ELR (cell line): ENCODE measurements around the gene ACACA.
"Not testable (repeated sequence)": the region's sequence is repeated elsewhere in the genome, so short reads cannot be mapped to it uniquely, and the experiment has no call there.

ENCODE experiments used
- DNase-seq: peaks from one replicate; pipeline ENCODE4 v3.0.0-alpha.2; 2015; ENCODE audit warnings: low read depth

ACACA gene

DNA sequence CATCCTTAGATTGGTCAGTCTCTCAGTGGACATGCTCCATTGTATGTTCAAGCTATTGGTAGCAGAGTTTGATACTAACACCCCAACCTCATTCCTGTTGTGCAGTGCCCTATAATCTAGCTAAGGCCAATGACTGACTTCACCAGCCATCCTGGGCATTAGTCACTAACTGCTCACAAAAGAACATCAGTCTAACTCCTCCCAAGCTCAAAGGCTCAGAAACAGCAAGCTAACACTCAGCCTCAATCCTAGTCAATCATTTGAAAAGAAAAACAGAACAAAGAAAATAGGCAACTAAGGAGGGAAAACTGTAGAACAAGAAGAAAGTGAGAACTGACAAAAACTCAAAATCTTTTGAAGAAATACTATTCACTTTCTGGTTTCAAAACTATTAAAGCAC is 229.9 kb downstream of the ACACA start:
- peak; percentile 68 for DNase-seq

DNA sequence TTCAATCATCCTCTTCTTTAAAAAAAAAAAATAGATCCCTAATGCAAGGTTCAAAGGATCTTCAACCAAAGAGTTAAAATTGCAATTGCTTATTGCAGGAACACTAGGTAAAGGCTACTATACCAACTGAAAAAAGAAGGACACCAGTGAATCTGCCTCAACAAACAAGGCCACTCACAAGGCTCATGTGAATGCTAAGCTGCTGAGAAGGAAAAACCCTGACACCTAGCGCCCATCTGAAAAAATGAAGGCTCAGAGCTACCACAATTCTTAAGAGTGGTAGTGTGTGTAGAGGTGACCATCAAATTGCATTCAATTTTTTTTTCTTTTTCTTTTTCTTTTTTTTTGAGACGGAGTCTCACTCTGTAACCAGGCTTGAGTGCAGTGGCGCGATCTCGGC is 232.4 kb downstream of the ACACA start:
- peak; percentile 38 for DNase-seq

DNA sequence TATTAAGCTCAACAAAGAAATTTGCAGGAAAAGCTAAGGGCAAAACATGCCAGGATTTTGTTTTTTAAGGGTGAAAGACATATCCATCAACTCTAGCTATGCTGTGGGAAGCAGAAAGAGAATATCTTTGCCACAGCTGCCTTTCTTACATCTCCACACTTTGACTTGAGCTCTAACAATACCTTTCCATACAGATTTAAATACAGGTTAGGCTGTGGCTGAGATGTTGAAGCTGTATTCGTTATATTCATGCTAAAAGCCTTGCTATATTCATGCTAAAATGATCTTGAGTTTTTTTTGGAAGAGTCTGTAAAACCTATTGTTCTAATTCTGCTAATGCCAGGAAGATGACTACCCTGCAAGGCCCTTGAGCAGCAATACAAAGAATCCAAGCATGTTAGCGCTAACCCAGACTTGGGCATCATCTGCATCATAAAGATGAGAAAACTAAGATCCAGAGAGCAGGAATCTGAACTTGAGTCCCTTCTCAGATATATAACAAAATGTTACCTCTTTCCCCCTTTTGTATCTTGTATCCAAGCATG is 235.7 kb downstream of the ACACA start:
- no peak for DNase-seq

DNA sequence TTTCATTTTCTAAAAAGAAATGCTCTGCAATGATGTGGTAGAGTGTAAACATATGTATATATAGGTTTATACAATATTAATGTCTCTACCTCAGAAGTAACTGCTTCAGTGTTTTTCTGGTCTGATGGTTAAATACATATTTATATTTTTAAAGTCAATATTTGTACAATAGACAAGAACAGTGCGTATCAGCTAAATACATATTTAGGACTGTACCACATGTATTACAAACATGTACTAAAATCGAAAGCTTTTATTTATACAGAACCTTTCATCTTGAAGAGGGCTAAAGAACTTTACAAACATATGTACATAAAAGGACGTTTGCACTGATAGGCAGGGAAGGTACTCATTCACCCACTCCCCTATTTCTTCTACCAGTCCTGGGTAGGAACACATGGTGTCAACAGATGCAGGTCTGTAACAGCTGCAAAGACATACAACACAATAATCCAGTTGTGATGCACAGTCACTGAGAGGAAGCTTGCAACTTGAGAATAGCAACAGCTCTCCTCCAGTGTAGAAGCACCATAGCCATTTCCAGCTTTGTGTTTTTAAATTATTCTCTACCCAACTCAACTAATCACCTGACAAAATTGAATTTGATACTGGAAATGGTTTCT is 237.8 kb downstream of the ACACA start:
- no peak for DNase-seq

DNA sequence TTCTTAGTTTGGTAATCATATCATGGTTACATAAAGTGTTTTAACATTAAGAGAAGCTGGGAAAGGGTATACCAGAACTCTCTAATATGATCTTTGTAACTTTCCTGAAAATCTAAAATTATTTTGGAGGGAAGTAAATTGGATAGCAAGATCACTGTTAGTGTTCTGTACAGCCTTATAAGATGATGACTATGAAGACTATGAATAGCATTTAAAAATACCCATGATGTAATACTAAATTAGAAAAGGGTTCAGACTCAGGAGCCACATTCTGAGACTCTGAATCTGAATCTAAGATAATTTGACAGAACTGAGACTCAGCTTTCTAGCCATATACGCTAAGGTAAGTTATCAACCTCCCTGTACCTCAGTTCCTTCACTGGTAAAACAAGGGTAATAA is 238.9 kb downstream of the ACACA start:
- no peak for DNase-seq

DNA sequence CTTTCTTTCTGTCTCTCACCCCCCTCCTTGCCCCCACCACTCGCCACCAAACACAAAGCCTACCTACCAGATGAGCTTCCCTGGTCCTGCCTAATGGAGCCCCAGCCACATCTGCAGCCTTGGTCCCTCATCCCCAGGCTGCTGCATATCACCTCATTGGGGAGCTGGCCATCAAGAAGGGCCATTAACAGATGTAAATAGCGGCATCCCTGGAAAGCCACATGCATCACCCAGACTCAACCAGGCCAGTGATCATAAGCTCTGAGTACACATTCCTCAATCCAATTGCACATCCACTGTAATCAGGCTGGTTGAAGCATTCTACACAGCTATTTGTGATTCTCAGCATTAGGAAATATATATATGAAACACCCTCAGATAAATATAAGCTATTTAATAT is 242.6 kb downstream of the ACACA start:
- no peak for DNase-seq

DNA sequence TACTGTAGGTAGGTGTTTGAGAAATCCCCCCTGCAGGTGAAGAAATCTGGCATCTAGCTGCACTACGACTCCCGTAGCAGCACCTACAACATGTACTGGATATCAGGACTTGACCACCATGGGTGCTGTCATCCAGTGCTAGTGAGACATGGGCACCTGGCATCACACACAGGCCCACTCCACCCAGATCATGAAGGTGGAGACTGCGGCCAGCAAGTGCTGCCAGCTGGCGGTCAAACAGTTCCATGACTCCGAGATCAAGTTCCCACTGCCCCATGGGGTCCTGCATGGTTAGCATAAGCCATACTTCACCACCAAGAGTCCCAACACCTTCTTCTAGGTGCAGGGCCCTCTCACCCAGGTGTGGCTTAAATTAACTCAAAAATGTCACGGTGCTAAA is 243.8 kb downstream of the ACACA start:
- no peak for DNase-seq

DNA sequence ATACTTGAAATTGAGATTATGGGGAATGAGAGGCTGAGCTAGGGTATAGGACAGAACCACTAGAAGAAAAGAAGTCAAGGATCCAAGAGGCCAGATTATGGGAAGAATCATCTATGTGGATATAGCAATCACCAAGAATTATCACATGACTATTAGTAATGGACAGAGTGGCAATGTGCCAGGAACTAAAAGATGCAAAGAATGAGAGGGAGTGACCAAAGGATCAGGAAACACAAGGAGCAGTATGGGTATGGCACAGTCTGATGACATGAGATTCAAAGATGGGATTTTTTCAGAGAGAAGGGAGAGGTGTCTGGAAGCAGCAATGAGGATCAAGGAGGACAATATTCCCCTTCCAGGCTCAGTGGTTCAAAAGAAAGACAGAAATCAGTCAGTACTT is 245.7 kb downstream of the ACACA start:
- peak; percentile 52 for DNase-seq

DNA sequence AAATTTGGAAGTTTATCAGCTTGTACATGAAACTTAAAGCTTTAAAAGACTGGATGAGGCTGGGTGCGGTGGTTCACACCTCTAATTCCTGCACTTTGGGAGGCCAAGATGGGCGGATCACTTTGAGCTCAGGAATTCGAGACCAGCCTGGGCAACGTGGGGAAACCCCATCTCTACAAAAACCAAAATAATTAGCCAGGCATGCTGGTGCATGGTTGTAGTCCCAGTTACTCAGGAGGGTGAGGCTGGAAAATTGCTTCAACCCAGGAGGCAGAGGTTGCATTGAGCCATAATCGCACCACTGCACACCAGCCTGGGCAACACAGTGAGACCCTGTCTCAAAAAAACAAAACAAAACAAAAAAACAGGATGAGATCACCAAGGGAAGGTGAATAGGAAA is 248.3 kb downstream of the ACACA start:
- DNase-seq: no peak

DNA sequence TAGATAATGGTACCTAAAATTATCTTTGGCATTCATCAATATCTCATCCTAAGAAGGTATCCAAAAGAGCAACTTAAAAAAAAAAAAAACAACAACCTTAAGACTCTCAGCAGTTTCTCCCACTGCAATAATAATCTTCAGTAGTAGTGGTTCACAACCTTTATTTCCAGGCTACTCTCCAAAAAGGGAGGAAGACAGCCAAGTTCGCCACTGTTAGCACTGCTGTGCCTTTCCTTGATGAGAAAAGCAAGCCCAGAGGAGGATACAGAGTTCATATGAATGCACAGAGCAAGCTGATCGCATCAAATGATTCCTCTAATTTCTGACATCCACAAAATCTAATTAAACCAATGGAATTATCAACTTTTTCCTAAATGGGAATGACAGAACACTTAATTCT is 258.5 kb downstream of the ACACA start:
- no peak for DNase-seq

DNA sequence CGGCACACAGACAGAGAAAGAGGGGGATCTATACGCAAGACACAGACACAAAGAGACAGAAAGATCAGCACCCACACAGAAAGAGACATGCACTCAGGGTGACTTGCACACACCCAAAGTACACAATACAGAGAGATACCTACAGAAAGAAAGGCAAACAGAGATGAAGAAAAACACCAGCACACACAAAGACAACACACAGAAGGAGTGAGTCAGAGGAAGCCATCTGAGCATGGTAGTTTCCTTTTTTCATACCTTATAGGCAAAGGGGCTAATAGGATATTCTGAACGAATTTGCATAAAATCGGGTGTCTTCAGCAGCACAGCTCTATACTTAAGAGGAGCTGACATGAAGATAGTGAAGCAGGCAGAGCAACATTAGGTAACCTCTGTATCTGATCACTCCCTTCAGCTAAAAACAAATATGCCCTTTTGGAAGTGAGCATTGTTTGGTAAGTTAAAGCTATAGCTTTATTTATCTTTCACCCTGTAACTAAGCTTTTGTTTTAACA is 259.3 kb downstream of the ACACA start:
- DNase-seq: peak; percentile 43

DNA sequence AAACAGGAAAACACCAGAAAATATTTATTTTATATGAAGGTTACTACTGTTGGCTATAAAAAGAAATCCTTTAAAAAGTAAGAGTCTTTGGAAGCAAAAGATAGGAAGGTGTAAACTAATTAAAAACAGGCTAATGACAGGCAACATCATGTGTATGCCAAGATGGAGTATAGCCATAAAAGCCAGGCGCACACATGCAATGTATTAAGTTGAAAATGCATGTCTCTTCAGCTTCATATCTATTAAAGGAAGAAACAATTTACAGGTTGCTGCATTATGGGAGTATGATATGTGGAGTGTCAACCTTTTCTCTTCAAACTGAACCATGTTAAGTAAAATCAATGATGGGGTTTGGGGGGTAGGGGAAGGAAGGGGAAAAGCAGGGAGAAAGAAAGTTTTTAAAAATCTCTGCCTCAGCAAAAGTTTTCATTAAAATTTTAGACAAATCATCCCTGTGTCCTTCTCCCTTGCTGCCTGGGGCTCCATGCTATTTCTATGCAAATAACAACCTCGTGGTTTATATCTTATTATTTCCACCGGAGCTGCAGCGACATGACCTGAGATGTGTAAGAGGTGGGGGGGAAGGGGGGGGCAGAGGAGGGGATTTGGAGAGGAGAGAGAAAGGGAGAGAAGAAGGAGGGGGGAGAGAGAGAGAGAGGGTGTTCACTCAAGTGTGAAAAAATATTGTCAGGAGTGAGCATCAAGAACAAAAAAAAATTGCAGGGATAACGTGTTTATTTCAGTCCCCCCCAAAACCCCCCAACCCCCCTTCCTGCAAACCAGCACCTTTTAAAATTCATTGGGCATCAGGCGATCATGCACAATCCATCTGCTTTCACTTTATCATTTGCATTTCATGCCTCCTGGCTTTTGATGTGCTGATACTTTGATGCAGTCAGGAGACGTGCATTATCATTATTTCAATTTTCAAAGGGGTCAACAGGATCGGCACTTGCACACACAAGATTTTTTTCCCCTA is 260.3 kb downstream of the ACACA start:
- DNase-seq: no peak

DNA sequence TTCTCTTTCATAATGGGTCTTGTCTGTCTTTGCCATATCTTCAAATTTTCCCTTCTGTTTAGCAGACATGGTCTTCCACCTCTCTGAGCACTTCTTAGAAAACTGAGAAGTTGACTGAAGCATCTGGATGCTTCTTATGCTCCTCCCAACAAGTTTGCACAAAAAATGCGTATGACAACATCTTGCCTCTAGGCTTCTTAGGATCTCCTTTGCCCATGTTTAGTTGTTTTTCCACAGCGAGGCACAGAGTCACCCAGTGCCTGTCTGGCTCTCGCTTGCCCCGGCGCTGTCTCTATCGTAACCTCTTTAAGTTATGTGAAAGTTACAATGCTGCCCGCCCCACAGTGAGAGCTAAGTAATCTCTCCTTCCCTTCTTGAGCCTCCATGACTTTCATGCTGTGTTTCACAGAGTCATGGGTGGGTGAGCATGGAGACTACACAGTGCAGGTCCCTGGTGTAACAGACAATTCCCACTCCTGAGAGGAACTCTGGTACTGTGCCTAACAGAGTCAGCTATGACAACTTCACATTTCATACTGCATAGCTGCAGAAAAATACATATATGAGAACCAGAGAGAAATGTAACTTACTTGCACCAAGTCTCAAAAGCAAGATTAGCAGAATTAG is 262.4 kb downstream of the ACACA start:
- no peak for DNase-seq

DNA sequence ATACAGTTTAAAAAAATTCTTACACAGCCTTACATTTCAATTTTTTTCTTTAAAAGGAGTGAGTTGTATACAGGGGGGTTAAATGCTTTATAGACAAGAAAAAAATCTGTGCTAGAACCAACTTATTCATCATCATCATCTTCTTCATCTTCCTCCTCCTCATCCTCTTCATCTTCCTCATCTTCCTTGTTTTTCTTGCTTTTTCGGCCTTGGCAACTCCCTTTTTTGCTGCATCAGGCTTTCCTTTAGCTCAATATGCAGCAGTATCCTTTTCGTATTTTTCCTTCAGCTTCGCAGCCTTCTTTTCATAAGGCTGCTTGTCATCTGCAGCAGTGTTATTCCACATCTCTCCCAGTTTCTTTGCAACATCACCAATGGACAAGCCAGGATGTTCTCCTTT is 263.1 kb downstream of the ACACA start:
- DNase-seq: not testable (repeated sequence)

DNA sequence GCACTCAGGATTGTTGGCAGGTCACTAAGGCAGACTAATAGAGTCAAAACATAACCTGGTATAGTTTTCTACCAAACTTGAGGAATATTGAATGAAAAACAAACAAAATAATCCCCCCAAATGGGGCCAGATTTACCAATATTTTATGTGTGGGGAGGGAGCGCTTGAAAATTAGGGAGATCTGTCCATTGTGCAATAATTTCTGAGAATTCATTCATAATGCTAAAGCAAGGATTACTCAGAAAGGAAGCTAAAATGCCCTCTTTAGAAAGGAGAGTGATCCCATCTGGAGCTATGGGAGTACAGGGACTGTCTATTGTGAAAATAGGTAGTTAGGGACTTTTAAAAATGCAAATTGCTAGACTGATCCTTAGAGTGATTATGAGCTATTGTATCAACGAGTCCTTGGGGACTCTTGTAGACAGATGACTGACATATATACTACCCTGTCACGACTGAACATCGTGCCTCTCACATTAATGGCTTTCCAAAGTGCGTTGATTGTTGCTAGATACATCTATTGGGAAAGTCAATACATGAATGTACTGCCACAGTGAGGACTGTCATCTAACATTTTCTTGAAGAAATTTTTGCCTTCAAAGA is 264.2 kb downstream of the ACACA start:
- no peak for DNase-seq

DNA sequence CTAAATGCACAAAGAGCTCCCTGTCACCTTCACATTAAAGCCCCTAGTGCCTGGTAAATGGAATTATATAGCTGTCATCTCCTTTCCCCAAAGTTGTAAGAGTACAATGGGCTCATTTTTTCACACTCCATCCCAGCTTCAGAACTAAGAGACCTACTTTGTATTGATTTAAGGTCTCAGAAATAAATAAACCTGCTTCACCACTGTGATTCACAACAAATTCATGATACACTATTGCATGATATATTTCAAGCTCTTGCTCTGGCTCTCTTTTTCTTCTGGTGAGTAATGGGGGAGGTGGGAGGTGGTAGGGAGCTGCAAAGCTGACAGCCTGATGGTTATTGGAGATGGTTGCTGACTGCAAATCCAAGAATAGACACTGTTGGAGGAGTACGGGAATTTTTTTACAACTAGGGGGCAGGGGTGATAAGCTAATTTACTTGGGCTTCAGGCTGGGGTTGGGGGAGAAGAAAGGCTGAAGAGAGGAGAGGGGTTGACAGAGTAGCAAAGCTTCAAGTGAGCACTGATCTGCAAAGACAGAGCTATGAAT is 268.0 kb downstream of the ACACA start:
- DNase-seq: no peak

DNA sequence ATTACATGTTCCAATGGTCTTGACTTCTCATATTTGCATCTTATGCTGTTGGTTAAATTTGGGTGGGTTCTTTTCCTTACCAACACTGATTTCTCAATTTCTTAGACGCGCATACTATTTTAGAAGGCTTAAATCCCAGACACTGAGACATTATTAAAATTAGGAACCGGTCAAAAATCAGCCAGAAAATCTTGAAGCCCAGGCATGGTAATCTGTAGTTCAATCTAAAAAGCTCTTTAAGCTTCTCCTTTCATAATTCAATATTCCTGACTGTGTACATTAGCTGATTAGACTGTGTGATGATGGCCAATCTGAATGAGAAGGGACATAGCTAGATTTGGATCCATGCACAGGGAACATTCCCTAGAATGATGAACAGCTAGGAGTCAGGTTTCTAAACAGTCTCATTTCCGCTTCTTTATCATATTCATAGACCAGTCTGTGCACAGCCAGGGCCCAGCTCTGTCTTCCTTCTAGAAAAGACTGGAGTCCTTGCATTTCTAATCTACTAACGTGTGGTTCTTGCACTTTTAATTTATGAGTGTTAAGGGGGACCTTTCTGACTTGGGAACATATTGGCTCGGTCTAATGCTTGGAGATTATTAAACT is 268.6 kb downstream of the ACACA start:
- DNase-seq: no peak

DNA sequence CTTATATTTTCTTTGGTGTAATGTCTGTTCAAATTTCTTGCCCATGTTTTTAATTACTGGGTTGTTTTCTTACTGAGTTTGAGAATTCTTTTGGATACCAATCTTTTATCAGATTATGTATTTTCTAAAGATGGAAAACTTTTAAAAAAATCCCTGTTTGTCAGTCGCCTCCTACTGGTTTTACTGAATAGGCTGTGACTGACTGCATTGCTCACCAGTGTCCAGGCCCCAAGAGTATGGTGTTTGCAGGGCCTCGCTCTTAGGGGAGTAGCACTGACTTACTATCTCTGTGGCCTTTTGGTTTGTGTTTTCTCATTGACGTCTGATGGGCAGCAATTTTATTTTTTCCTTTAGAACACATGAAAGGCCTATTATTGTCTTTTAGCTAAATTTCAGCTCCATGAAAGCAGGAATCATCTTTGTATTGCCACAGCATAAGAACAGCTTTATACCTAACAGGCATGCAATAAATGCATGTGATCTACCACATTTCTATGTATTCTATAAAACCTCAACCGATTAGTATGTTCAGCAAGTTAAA is 269.5 kb downstream of the ACACA start:
- peak; percentile 8 for DNase-seq

DNA sequence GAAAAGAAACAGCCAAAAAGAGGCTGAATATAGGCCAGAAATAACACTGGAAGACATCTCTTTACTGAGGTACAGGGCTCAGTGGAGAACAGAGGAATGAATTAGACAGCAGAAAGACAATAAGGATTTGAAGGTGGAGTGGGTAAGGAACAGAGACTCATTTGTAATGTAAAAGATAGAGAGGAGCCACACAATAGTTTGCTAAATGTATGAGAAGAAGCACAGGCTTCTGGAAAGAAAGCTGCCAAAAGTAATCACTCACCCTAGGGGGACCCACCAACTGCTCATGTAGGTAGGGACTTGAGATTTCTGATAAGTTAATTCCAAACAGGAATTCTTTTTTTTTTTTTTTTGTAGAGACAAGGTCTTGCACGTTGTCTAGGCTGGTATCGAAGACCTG is 271.1 kb downstream of the ACACA start:
- DNase-seq: no peak

DNA sequence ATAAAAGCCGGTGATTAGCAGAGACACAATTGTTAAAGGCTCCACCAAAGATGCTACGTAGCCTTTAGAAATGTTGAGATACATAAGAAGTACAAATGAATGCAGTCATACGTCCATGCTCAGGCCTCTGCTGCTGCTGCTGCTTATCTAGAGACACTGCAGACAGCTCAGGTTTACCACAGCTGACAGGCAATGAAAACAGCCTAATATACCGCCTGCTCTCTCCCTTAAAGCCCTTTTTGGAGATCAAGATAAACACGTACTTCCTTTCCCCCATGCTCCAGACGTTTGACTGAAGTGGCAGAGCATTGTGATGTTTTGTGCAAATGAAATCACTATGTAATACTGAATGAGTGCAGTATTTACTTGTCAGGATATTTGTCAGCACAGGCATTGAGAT is 272.6 kb downstream of the ACACA start:
- DNase-seq: no peak

DNA sequence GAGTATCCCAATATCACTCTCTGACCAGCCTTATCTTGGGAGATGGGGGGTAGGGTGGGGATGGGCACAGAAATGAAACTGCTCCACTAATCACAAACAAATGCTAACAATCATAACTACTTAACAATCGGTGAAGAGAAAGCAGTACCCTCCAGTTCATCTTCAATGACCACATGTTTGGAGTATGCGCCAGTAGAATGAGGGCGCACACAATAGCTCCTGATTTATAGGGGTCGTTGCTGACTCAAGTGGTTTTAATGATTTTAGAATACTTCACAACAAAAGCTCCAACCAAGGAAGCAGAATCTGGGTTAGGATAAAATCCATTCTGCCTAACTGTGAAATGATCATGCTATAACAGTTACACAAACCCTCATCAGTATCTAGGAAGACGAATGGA is 273.5 kb downstream of the ACACA start:
- no peak for DNase-seq
